Liver (tissue), 9 donors: Measurements from ENCODE around the gene TRIM45. TPM values are rescaled to one million over a fixed set of nuclear protein-coding genes. Genes with fewer than 3 reads are reported as not detected.

Source experiments
- DNase-seq: peaks from one replicate; pipeline ENCODE4 v3.0.0-alpha.2; 2017; ENCODE audit warnings: low spot score
- H3K27ac ChIP-seq, 2 donors: one replicate each; pipeline ENCODE4 v1.7.0; 2013; ENCODE audit warnings: inconsistent platforms in 2 of 2, low read length in 2 of 2, control low read depth in 1 of 2, low read depth in 1 of 2, mild to moderate bottlenecking in 1 of 2
- H3K27me3 ChIP-seq, 4 donors: one replicate each; pipeline versions ENCODE4 v1.6.1 to v1.7.0; 2013; ENCODE audit warnings: low read length in 3 of 4, inconsistent platforms in 1 of 4, mild to moderate bottlenecking in 1 of 4, moderate library complexity in 1 of 4; ENCODE audit not compliant: control insufficient read depth in 4 of 4, insufficient read depth in 4 of 4
- H3K36me3 ChIP-seq, 4 donors: one replicate each; pipeline versions ENCODE4 v1.6.1 to v1.7.0; 2013; ENCODE audit warnings: low read length in 3 of 4, mild to moderate bottlenecking in 3 of 4, low read depth in 1 of 4, moderate library complexity in 1 of 4; ENCODE audit not compliant: control insufficient read depth in 4 of 4, insufficient read depth in 3 of 4
- H3K4me1 ChIP-seq, 4 donors: one replicate each; pipeline versions ENCODE4 v1.6.1 to v1.7.0; 2013; ENCODE audit warnings: low read length in 3 of 4, mild to moderate bottlenecking in 3 of 4, moderate library complexity in 1 of 4; ENCODE audit not compliant: control insufficient read depth in 4 of 4, insufficient read depth in 4 of 4
- H3K4me3 ChIP-seq, 3 donors: one replicate each; pipeline versions ENCODE4 v1.6.1 to v1.7.0; 2013; ENCODE audit warnings: low read length in 3 of 3, control low read depth in 1 of 3, low read depth in 1 of 3, mild to moderate bottlenecking in 1 of 3
- H3K9ac ChIP-seq, 2 donors: one replicate each; pipeline ENCODE4 v1.7.0; 2013; ENCODE audit warnings: low read length in 2 of 2, mild to moderate bottlenecking in 2 of 2, moderate library complexity in 2 of 2, control low read depth in 1 of 2, low read depth in 1 of 2
- H3K9me3 ChIP-seq, 4 donors: one replicate each; pipeline versions ENCODE4 v1.6.1 to v1.7.0; 2013; ENCODE audit warnings: low read length in 3 of 4; ENCODE audit not compliant: control insufficient read depth in 4 of 4
- ATF3 ChIP-seq: IDR thresholded peaks from 2 replicates; pipeline ENCODE4 v1.6.1; 2016; ENCODE audit warnings: antibody characterized with exemption
- CTCF ChIP-seq: fragments of 150-350 bp; IDR thresholded peaks from 2 replicates; pipeline ENCODE4 v1.5.1; 2017; ENCODE audit warnings: improper control_type of control experiment, low read depth, low read length; ENCODE audit not compliant: missing input control
- EGR1 ChIP-seq, 2 donors: IDR thresholded peaks; 2 replicates each; pipeline ENCODE4 v1.6.1; 2016 to 2018; ENCODE audit warnings: antibody characterized with exemption in 2 of 2, low read depth in 2 of 2
- FOXA1 ChIP-seq: IDR thresholded peaks from 2 replicates; pipeline ENCODE4 v1.6.1; 2016; ENCODE audit warnings: antibody characterized with exemption
- FOXA2 ChIP-seq: IDR thresholded peaks from 2 replicates; pipeline ENCODE4 v1.6.1; 2016; ENCODE audit warnings: antibody characterized with exemption
- GABPA ChIP-seq, 2 donors: IDR thresholded peaks in 1 of 2; conservative IDR thresholded peaks in 1 of 2; 2 replicates each; pipeline ENCODE4 v1.6.1; 2016; ENCODE audit warnings: antibody characterized with exemption in 2 of 2, mild to moderate bottlenecking in 1 of 2, moderate library complexity in 1 of 2
- HNF4G ChIP-seq: IDR thresholded peaks from 2 replicates; pipeline ENCODE4 v1.6.1; 2016; ENCODE audit warnings: antibody characterized with exemption
- JUND ChIP-seq, 2 donors: IDR thresholded peaks; 2 replicates each; pipeline ENCODE4 v1.6.1; 2016; ENCODE audit warnings: antibody characterized with exemption in 2 of 2
- MAX ChIP-seq: IDR thresholded peaks from 2 replicates; pipeline ENCODE4 v1.6.1; 2016; ENCODE audit warnings: antibody characterized with exemption
- NR2F2 ChIP-seq: IDR thresholded peaks from 2 replicates; pipeline ENCODE4 v1.6.1; 2016; ENCODE audit warnings: antibody characterized with exemption
- RAD21 ChIP-seq, 2 donors: IDR thresholded peaks; 2 replicates each; pipeline ENCODE4 v1.6.1; 2016; ENCODE audit warnings: antibody characterized with exemption in 2 of 2, mild to moderate bottlenecking in 2 of 2
- REST ChIP-seq: IDR thresholded peaks from 2 replicates; pipeline ENCODE4 v1.6.1; 2016; ENCODE audit warnings: antibody characterized with exemption, mild to moderate bottlenecking
- RXRA ChIP-seq, 2 donors: IDR thresholded peaks; 2 replicates each; pipeline ENCODE4 v1.6.1; 2017 to 2018; ENCODE audit warnings: antibody characterized with exemption in 2 of 2, mild to moderate bottlenecking in 1 of 2
- SP1 ChIP-seq: IDR thresholded peaks from 2 replicates; pipeline ENCODE4 v1.6.1; 2018; ENCODE audit warnings: antibody characterized with exemption, mild to moderate bottlenecking
- TAF1 ChIP-seq: conservative IDR thresholded peaks from 2 replicates; pipeline ENCODE4 v1.6.1; 2016; ENCODE audit warnings: antibody characterized with exemption, mild to moderate bottlenecking
- YY1 ChIP-seq: IDR thresholded peaks from 2 replicates; pipeline ENCODE4 v1.6.1; 2016; ENCODE audit warnings: antibody characterized with exemption, mild to moderate bottlenecking
- WGBS: extraction: QIAGEN DNeasy Blood & Tissue Kit; methylation state at CpG from one replicate; pipeline ENCODE4 v1.1.7; 2013; 5-methylcytosine and 5-hydroxymethylcytosine counted together
- polyA plus RNA-seq, 2 donors: library from polyadenylated mRNA; stranded (reverse) in 1 of 2; unstranded in 1 of 2; fragments of 200-250 nt in 1 of 2; fragments of >200 nt in 1 of 2; fragmentation: Nextera tagmentation in 1 of 2; extraction: Ambion mirVana in 1 of 2; gene quantifications; one replicate each; pipeline versions ENCODE4 v1.2.1 to v1.2.3, GENCODE V29; 2013 to 2015
- total RNA-seq, 2 donors: library from RNA; depleted of rRNA; stranded (reverse); fragments of >200 nt; gene quantifications; one replicate each; pipeline ENCODE4 v1.2.3, GENCODE V29; 2014
- donor health status: healthy.
- donor health status: healthy.
- donor health status: healthy.
- donor health status: healthy.
- donor health status: healthy.

TRIM45 gene
- total and polyA plus RNA-seq, 4 donors = 0.28 to 1.5 (median 0.52) TPM

GRCh38 chr1:117143172-117143571 lies 21.6 kb upstream of the TRIM45 start:
- no peak overlapping the region for H3K9ac ChIP-seq

GRCh38 chr1:117142200-117142599 lies 20.7 kb upstream of the TRIM45 start:
- WGBS = 83% methylated on average over 2 of the region's 2 CpGs

More at GRCh38 chr1:117143172-117143571, 21.6 kb upstream of the TRIM45 start:
- no peak for DNase-seq
- no peaks in the 10 kb centered on the region for H3K9me3 ChIP-seq
- no peaks in the 10 kb centered on the region for H3K36me3 ChIP-seq
- H3K4me1 ChIP-seq = no peaks in the 10 kb centered on the region
- TF ChIP-seq MAX (no peak), HNF4G (no peak), REST (no peak), EGR1 (IDR thresholded peaks at IDR 0.05; ENCODE audit: low read depth in 2 of 2) (no peak), FOXA1 (no peak), ATF3 (no peak)
- no peak overlapping the region for H3K27ac ChIP-seq
- H3K4me3 ChIP-seq = no peak overlapping the region
- H3K27me3 ChIP-seq = no peaks in the 10 kb centered on the region

More at GRCh38 chr1:117142200-117142599, 20.7 kb upstream of the TRIM45 start:
- DNase-seq = no peak
- Histone ChIP-seq H3K36me3 (no peaks in the 10 kb centered on the region), H3K4me3 (no peak overlapping the region), H3K9me3 (no peaks in the 10 kb centered on the region), H3K27ac (no peak overlapping the region), H3K4me1 (no peaks in the 10 kb centered on the region), H3K27me3 (no peaks in the 10 kb centered on the region), H3K9ac (no peak overlapping the region)
- TF ChIP-seq RXRA (IDR thresholded peaks at IDR 0.05) = no peak
- TF ChIP-seq REST = no peak
- TF ChIP-seq YY1 = no peak
- no peak for TF ChIP-seq FOXA2
- no peak for TF ChIP-seq RAD21 (IDR thresholded peaks at IDR 0.05)
- no peak for TF ChIP-seq JUND (IDR thresholded peaks at IDR 0.05)
- TF ChIP-seq TAF1 = no peak
- TF ChIP-seq CTCF = no peak
- TF ChIP-seq FOXA1 = no peak
- no peak for TF ChIP-seq SP1
- no peak for TF ChIP-seq GABPA (IDR thresholded peaks at IDR 0.05 in 1 of 2, conservative IDR thresholded peaks at IDR 0.05 in 1 of 2)
- no peak for TF ChIP-seq MAX
- TF ChIP-seq EGR1 (IDR thresholded peaks at IDR 0.05; ENCODE audit: low read depth in 2 of 2) = no peak
- no peak for TF ChIP-seq NR2F2
- no peak for TF ChIP-seq HNF4G
